Measurements from ENCODE around the gene COL16A1. TPM values are rescaled to one million over a fixed set of nuclear protein-coding genes. Genes with fewer than 3 reads are reported as not detected.

Gene COL16A1
- polyA plus RNA-seq, 1 donor = 111 TPM

GRCh38 chr1:31688233-31688918, 15.4 kb downstream of the COL16A1 start:
- DNase-seq (ENCODE audit: low read depth) = no peak

DNA sequence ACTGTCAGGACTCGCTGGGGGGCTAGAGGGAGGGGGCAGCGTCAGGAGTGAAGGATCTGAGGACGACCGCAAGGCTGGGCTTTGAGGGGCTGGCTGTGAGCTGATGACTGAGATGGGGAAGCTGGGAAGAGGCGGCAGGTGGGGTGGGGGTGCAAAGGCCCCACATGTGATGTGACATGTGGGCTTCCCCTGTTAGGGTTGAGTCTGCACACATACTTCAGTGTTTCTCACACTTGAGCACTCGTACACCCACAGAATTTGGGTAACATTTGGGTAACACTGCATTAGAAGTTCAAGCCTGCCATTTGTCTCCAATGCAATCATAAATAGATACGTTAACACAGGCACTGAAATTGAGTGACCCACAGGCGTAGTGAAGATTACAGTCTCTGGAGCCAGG, 16.2 kb downstream of the COL16A1 start:
- no peak for DNase-seq (ENCODE audit: low read depth)

- DNase-seq (ENCODE audit: low read depth) = no peak
Observed at GRCh38 chr1:31685795-31686194, 18.0 kb downstream of the COL16A1 start.

DNA sequence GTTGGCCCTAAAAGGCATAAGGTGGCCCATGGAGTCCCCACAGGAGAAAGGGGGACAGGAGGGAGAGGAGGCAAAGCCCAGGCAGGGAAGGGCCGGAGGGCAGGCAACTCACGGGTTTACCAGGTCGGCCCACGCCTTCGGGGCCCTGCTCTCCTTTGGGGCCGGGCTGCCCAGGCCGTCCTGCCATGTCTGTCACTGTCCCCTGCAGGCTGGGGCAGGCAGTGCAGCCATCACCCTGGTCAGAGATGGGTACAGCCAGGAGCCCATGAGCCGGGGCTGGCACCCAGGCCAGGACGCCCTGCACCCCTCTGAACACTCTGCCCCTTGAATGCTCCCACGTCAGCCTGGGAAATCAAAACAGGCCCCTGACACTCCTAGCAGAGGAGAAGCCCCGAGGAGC, 19.8 kb downstream of the COL16A1 start:
- no peak for DNase-seq (ENCODE audit: low read depth)

- no peak for DNase-seq (ENCODE audit: low read depth)
Observed at GRCh38 chr1:31681415-31681814, 22.4 kb downstream of the COL16A1 start.

GRCh38 chr1:31679676-31680230, 24.1 kb downstream of the COL16A1 start:
- no peak for DNase-seq (ENCODE audit: low read depth)

DNA sequence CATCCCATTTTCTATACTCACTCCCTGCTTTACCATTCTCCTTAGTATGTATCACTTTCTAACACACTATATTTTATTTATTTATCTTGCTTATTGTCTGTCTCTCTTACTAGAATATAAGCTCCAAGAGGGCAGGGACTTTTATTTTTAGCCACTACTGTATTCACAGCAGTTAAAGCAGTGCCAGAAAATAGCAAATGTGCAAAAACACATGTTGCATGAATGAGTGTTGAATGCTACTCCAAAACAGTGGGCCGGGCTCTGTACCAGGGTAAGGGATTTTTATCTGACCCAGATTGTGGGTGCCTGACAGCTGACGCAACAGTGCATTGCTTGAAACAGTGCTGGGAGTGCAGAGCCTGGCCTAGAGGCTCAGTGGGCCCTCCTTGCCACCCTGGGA, 24.7 kb downstream of the COL16A1 start:
- no peak for DNase-seq (ENCODE audit: low read depth)

GRCh38 chr1:31678681-31679080, 25.1 kb downstream of the COL16A1 start:
- no peak for DNase-seq (ENCODE audit: low read depth)

DNA sequence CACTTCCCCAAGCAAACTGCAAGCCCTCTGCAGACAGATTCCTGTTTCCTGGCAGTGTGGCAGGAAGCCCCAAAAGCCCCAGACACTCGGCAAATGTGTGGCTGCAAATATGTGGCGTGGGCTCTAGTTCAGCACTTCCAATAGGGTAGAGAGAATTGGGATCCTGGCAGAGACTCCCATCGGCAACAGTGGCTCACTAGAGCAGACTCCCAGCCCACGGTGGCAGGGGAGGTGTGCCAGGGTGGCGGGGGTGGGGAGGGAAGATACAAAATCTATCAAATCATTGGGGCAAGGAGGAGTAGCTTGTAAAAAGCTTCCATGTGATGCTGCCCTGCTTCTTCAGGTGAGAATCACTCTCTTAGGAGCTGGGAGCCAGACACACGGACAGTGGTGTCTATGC, 25.9 kb downstream of the COL16A1 start:
- DNase-seq (ENCODE audit: low read depth) = no peak

DNA sequence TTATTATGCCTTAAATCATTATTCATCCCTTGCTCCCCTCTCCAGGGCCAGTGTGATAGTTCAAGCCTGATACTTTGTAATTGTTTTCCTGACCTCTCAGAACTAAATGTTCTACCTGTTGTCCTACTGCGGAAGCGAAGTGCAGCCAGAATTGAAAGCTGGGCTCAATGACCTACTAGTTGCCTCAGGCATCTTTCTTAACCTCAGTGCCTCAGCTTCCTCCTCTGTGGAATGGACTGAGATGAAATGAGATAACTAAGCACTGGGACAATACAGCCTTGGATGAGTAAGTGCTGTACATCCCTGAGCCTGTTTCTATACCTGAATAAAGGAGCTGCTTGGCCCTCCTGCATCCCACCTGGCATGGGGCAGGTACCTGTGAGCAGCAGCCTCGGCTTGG, 26.4 kb downstream of the COL16A1 start:
- no peak for DNase-seq (ENCODE audit: low read depth)

GRCh38 chr1:31675756-31676155, 28.1 kb downstream of the COL16A1 start:
- DNase-seq (ENCODE audit: low read depth) = no peak

DNA sequence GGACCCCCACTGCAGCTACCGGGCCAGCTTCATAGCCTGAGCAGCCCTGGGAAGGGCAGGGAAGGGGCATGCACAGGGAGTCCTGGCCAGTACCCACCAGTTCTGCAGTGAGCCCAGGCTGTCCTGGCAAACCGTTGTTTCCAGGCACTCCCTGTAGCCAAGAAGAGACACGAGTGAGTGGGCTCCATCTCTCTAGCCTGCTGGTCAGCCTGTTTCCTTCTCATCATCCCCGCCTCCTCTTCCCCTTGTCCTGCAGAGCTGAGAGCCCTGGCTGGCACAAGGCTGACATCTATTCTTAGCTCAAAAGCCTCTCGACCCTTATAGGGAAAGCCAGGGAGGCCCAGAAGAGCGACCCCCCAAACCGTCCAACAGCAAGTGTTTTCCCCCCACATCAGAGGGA, 28.7 kb downstream of the COL16A1 start:
- no peak for DNase-seq (ENCODE audit: low read depth)

- no peak for DNase-seq (ENCODE audit: low read depth)
Observed at GRCh38 chr1:31674626-31675025, 29.2 kb downstream of the COL16A1 start.

DNA sequence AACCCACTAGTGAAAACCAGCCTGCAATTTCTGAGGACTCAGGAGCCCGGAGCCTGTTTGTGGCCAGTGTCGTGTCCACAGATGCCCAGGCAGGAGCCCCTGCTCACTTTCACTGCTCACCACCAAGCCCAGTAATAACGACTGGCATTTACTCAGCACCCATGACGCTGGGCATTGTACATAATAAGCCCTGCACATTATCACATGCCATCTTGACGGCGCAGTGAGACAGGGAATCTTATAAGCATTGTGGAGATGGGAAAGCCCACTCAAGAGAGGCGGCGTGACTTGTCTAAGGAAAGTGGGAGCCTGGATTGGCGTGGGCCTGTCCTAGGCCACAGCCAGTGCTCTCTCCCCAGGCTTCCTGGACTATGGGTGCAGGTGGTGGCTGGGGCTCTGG, 30.4 kb downstream of the COL16A1 start:
- no peak for DNase-seq (ENCODE audit: low read depth)

DNA sequence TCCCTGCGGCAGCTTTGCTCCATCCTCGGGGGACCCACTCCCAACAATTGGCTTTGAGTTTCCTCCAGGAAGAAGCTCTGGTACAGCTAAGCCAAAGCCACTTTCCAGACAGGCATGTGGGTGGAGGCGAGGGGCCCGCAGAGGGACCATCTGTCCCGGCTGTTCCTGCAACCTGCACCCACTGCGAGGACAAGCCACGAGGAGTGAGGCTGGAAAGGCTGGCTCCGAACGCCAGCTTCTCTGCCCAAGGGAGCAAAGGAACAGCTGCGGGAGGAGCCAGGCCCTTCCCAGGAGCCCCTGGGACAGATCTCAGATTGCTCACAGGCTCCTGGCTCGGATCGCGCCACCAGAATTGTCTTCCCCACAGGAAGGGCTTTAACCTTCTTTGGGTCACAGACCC, 30.8 kb downstream of the COL16A1 start:
- no peak for DNase-seq (ENCODE audit: low read depth)

- DNase-seq (ENCODE audit: low read depth) = no peak
Observed at GRCh38 chr1:31671561-31672201, 32.1 kb downstream of the COL16A1 start.

GRCh38 chr1:31671147-31671546, 32.7 kb downstream of the COL16A1 start:
- no peak for DNase-seq (ENCODE audit: low read depth)

GRCh38 chr1:31670593-31670964, 33.2 kb downstream of the COL16A1 start:
- no peak for DNase-seq (ENCODE audit: low read depth)

- no peak for DNase-seq (ENCODE audit: low read depth)
Observed at GRCh38 chr1:31669786-31670592, 33.8 kb downstream of the COL16A1 start.

DNA sequence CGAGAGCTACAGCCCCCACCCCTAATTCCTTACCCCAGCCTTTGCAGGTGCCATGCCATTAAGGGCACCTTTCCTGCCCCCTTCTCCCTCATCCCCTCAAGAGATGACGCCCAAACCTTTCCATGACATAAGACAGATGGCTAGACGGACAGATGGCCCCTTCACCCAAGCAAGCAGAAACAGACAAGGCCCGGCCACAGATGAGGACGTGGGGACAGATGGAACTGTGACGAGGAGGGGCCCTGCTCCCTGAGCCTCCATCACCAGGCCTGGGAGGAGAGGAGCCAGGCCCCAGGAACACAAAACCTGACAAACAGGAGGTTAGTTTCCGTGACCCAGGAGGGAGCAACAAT, 34.4 kb downstream of the COL16A1 start:
- DNase-seq (ENCODE audit: low read depth) = no peak

DNA sequence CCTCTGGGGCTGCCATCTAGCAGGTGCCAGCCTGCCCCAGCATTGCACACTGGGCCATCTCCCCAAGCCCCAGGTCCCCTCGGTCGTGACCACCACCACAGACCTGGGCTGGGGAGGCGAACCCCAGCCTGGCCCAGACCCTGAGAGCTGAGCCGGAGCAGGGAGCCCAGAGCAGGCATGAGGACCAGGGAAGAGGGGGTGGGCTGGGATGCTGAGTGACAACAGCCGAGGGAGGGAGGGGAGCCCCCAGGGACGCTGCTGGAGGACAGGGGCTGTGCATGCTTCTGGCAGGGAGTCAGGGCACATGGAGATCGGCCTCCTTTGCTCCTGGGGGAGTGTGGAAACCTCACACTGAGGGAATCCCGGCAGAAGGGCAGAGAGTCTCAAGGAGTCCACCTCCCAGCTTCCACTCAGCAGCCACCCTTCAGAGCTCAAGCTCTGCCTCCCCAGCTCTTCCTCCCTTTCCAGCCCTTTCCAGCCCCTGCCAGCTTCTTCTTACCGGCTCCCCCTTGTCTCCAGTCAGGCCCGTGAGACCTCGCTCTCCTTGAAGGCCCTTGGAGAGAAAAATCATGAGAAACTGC, 35.4 kb downstream of the COL16A1 start:
- DNase-seq (ENCODE audit: low read depth) = no peak

DNA sequence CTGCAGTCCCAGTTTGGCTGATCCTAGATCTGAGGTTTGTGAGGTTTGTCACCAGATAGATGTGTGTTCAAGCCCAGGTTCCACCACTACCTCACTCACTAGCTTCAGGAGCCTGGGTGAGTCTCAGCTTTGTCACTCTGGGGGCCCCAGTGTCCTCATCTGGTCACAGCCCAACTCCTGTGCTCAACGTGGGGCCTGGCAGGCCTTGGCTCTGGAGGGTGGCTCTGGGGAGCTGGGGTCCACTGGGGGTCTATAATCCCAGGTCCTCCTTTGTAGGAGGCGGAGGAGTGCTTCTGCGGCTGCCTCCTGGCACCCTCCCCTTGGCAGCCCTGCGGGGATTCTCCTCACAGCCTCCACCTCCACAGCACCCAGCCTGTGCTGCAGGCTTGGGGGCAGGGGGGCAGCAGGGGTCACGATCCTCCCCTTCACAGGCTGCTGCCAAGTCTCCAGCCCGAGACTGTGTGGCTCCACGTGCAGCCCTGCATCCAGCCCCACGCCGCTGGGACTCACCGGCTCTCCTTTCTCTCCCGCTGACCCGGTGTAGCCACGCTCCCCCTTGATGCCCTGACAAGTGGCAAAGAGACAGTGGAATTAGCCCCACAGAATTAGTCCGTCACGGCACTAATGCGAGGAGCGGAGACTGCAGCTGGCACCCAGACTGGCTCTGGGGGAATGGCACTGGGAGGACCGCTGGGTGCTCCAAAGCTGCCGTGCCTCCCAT, 36.6 kb downstream of the COL16A1 start:
- DNase-seq (ENCODE audit: low read depth) = no peak

Measured in forelimb muscle (tissue), 1 donor.